ENCODE data around the gene SVIL. TPM values are rescaled to one million over a fixed set of nuclear protein-coding genes. Genes with fewer than 3 reads are reported as not detected.

The SVIL gene
- total and polyA plus RNA-seq, 2 donors (not counting 1 experiment from before 2014, with no cell fraction given): 0.74 to 0.88 TPM

- no peaks in the 10 kb centered on the region for H3K79me2 ChIP-seq (ENCODE audit: control insufficient read depth, insufficient read depth, low read length)
- 86% methylated on average over 4 of the region's 8 CpGs for WGBS (ENCODE audit: insufficient coverage)
- H3K27me3 Mint-ChIP-seq: peaks cover 6% of the 10 kb centered on the region
- no peak overlapping the region for H2AFZ ChIP-seq (ENCODE audit: insufficient read depth, low read depth, low read length, poor library complexity, severe bottlenecking)
- H3K27ac Mint-ChIP-seq: no peak overlapping the region
- no peak for TF ChIP-seq EZH2 (IDR thresholded peaks at IDR 0.05; ENCODE audit: borderline replicate concordance, insufficient read depth, low read depth, low read length, poor library complexity, severe bottlenecking)
- TF ChIP-seq, protein P1, sequence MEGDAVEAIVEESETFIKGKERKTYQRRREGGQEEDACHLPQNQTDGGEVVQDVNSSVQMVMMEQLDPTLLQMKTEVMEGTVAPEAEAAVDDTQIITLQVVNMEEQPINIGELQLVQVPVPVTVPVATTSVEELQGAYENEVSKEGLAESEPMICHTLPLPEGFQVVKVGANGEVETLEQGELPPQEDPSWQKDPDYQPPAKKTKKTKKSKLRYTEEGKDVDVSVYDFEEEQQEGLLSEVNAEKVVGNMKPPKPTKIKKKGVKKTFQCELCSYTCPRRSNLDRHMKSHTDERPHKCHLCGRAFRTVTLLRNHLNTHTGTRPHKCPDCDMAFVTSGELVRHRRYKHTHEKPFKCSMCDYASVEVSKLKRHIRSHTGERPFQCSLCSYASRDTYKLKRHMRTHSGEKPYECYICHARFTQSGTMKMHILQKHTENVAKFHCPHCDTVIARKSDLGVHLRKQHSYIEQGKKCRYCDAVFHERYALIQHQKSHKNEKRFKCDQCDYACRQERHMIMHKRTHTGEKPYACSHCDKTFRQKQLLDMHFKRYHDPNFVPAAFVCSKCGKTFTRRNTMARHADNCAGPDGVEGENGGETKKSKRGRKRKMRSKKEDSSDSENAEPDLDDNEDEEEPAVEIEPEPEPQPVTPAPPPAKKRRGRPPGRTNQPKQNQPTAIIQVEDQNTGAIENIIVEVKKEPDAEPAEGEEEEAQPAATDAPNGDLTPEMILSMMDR (IDR thresholded peaks at IDR 0.05): no peak
- no peak for DNase-seq
- no peaks in the 10 kb centered on the region for H3K4me1 ChIP-seq (ENCODE audit: control insufficient read depth in 2 of 2, insufficient read depth in 2 of 2, low read length in 2 of 2)
- H3K4me1 Mint-ChIP-seq: no peaks in the 10 kb centered on the region
- ChIA-PET POLR2A (no interaction called here), CTCF (no interaction called here)
- H3K9ac ChIP-seq (ENCODE audit: low read length): no peak overlapping the region
- H3K9me3 ChIP-seq (ENCODE audit: control extremely low read depth in 1 of 3, control insufficient read depth in 2 of 3, insufficient read depth in 1 of 3, low read length in 2 of 3): peaks cover 0 to 23% (median 7%) of the 10 kb centered on the region in 3 donors
- no peaks in the 10 kb centered on the region for H3K27me3 ChIP-seq (replicated peaks in 1 of 4; ENCODE audit: control extremely low read depth in 1 of 4, control insufficient read depth in 3 of 4, insufficient read depth in 4 of 4, low read length in 3 of 4)
- H3K4me3 ChIP-seq (ENCODE audit: control extremely low read depth in 1 of 5, extremely low read depth in 1 of 5, insufficient read depth in 1 of 5, low read depth in 2 of 5, low read length in 4 of 5): no peak overlapping the region
- no peak for ATAC-seq (ENCODE audit: low read depth)
- H3K4me3 Mint-ChIP-seq: no peak overlapping the region
- intact Hi-C loops (cut with micrococcal nuclease): no loop called here
- H3K36me3 ChIP-seq (replicated peaks in 1 of 2; ENCODE audit: control extremely low read depth in 1 of 2, control insufficient read depth in 1 of 2, extremely low read depth in 1 of 2, insufficient read depth in 2 of 2, low read length in 1 of 2): no peaks in the 10 kb centered on the region
- no peak overlapping the region for H3K27ac ChIP-seq (ENCODE audit: low read length in 2 of 2)
- no peak overlapping the region for H3K4me2 ChIP-seq (replicated peaks; ENCODE audit: low read depth, low read length, poor library complexity, severe bottlenecking)
- H4K20me1 ChIP-seq (ENCODE audit: control insufficient read depth, insufficient read depth, low read length, poor library complexity, severe bottlenecking): no peaks in the 10 kb centered on the region
- peaks cover 2% of the 10 kb centered on the region for H3K9me3 Mint-ChIP-seq (ENCODE audit: insufficient read depth)
These were observed 22.1 kb downstream of the SVIL start for GRCh38 chr10:29612657-29613056.

DNA sequence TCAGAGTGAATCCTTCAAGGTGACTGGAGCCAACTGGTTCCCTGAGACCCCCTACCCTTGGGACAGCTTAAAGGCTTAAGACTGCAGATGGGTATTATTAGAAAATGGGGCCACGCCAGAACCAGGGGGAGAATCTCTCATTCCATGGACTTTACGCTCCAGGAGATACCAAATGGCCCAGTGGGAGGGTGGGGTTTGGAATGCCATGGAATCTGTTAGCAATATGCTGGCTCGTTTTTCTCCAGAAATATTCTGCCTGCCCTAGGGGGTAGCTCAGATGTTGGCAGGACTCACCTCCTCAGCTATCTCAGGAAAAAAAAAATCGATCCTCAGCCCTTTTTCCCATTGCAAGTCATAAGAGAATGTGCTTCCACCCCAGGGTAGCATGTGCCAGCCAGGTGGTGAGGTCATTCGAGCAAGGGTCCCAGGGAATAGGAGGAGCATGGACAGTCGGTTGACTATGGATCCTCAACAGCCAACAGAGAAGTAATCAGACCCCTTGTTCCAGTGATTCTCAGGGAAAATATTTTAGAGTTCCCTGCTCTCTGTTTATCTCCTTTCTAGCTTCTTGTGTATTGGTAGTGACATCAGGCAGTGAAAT is 22.9 kb downstream of the SVIL start:
- ChIA-PET CTCF (no interaction called here), POLR2A (no interaction called here)
- no peak for TF ChIP-seq EZH2 (IDR thresholded peaks at IDR 0.05; ENCODE audit: borderline replicate concordance, insufficient read depth, low read depth, low read length, poor library complexity, severe bottlenecking)
- TF ChIP-seq, protein P1 (IDR thresholded peaks at IDR 0.05): no peak
- no peak for DNase-seq
- peaks cover 0 to 23% (median 7%) of the 10 kb centered on the region in 3 donors for H3K9me3 ChIP-seq (ENCODE audit: control extremely low read depth in 1 of 3, control insufficient read depth in 2 of 3, insufficient read depth in 1 of 3, low read length in 2 of 3)
- intact Hi-C loops (cut with micrococcal nuclease): no loop called here
- H3K4me3 Mint-ChIP-seq: no peak overlapping the region
- H2AFZ ChIP-seq (ENCODE audit: insufficient read depth, low read depth, low read length, poor library complexity, severe bottlenecking): no peak overlapping the region
- H3K27me3 ChIP-seq (replicated peaks in 1 of 4; ENCODE audit: control extremely low read depth in 1 of 4, control insufficient read depth in 3 of 4, insufficient read depth in 4 of 4, low read length in 3 of 4): no peaks in the 10 kb centered on the region
- no peak overlapping the region for H3K9ac ChIP-seq (ENCODE audit: low read length)
- no peaks in the 10 kb centered on the region for H4K20me1 ChIP-seq (ENCODE audit: control insufficient read depth, insufficient read depth, low read length, poor library complexity, severe bottlenecking)
- H3K4me1 ChIP-seq (ENCODE audit: control insufficient read depth in 2 of 2, insufficient read depth in 2 of 2, low read length in 2 of 2): no peaks in the 10 kb centered on the region
- no peak overlapping the region for H3K4me3 ChIP-seq (ENCODE audit: control extremely low read depth in 1 of 5, extremely low read depth in 1 of 5, insufficient read depth in 1 of 5, low read depth in 2 of 5, low read length in 4 of 5)
- peaks cover 2% of the 10 kb centered on the region for H3K9me3 Mint-ChIP-seq (ENCODE audit: insufficient read depth)
- ATAC-seq (ENCODE audit: low read depth): no peak
- H3K36me3 ChIP-seq (replicated peaks in 1 of 2; ENCODE audit: control extremely low read depth in 1 of 2, control insufficient read depth in 1 of 2, extremely low read depth in 1 of 2, insufficient read depth in 2 of 2, low read length in 1 of 2): no peaks in the 10 kb centered on the region
- peaks cover 6% of the 10 kb centered on the region for H3K27me3 Mint-ChIP-seq
- no peak overlapping the region for H3K27ac Mint-ChIP-seq
- no peaks in the 10 kb centered on the region for H3K79me2 ChIP-seq (ENCODE audit: control insufficient read depth, insufficient read depth, low read length)
- WGBS (ENCODE audit: insufficient coverage): 96% methylated on average over 3 of the region's 6 CpGs
- H3K4me2 ChIP-seq (replicated peaks; ENCODE audit: low read depth, low read length, poor library complexity, severe bottlenecking): no peak overlapping the region
- H3K27ac ChIP-seq (ENCODE audit: low read length in 2 of 2): no peak overlapping the region
- H3K4me1 Mint-ChIP-seq: no peaks in the 10 kb centered on the region
